Occipital lobe (tissue), 2 donors: ENCODE data around the gene VEGFB. TPM values are rescaled to one million over a fixed set of nuclear protein-coding genes. Genes with fewer than 3 reads are reported as not detected.

ENCODE experiments used
- DNase-seq: peaks from one replicate; lab custom pipeline; 2025; lab: John Stamatoyannopoulos, UW
- total RNA-seq: library from RNA; depleted of rRNA; stranded (reverse); fragments of >200 nt; gene quantifications from one replicate; pipeline ENCODE4 v1.2.3, GENCODE V29; 2014

The VEGFB gene
- total RNA-seq, 1 donor from 2014 or later = 9.5 TPM

GRCh38 chr11:64210301-64211020 lies 23.9 kb upstream of the VEGFB start:
- DNase-seq = no peak

GRCh38 chr11:64211181-64211872 lies 23.1 kb upstream of the VEGFB start:
- no peak for DNase-seq

- DNase-seq = no peak
Observed at GRCh38 chr11:64216879-64217278, 17.5 kb upstream of the VEGFB start.

- DNase-seq = no peak
Observed at GRCh38 chr11:64218628-64219353, 15.6 kb upstream of the VEGFB start.

- DNase-seq = no peak
Observed at GRCh38 chr11:64219354-64219684, 15.1 kb upstream of the VEGFB start.

GRCh38 chr11:64219755-64220154 lies 14.6 kb upstream of the VEGFB start:
- DNase-seq = no peak

GRCh38 chr11:64220271-64220670 lies 14.1 kb upstream of the VEGFB start:
- DNase-seq = no peak

GRCh38 chr11:64220798-64221197 lies 13.6 kb upstream of the VEGFB start:
- no peak for DNase-seq

- DNase-seq = no peak
Observed at GRCh38 chr11:64222651-64223000, 11.8 kb upstream of the VEGFB start.

- DNase-seq = no peak
Observed at GRCh38 chr11:64223001-64223651, 11.3 kb upstream of the VEGFB start.

- DNase-seq = no peak
Observed at GRCh38 chr11:64224151-64224890, 10.1 kb upstream of the VEGFB start.

- DNase-seq = no peak
Observed at GRCh38 chr11:64224891-64225607, 9.3 kb upstream of the VEGFB start.

- DNase-seq = peak; percentile 85
Observed at GRCh38 chr11:64225608-64226506, 8.5 kb upstream of the VEGFB start, which contains the start of the genes NUDT22 and TRPT1. NUDT22 (plus strand) TSS chr11:64226274; CDS start chr11:64226653, 379 bp downstream. TRPT1 (minus strand) TSS chr11:64226186; CDS start chr11:64225860, 326 bp downstream.

- DNase-seq = no peak
Observed at GRCh38 chr11:64226507-64227051, 7.8 kb upstream of the VEGFB start.

GRCh38 chr11:64227405-64227956 lies 6.9 kb upstream of the VEGFB start:
- DNase-seq = no peak

GRCh38 chr11:64229090-64229743 lies 5.2 kb upstream of the VEGFB start:
- DNase-seq = no peak

- DNase-seq = no peak
Observed at GRCh38 chr11:64229744-64230170, 4.6 kb upstream of the VEGFB start.
